ENCODE measurements around the gene FXN.

Gene FXN

GRCh38 chr9:69071059-69071458 lies 35.5 kb downstream of the FXN start:
- H3K27ac Mint-ChIP-seq, result no peak overlapping the region
- H3K36me3 Mint-ChIP-seq, result peaks cover 14% of the 10 kb centered on the region
- H3K4me3 Mint-ChIP-seq, result no peak overlapping the region
- H3K4me1 Mint-ChIP-seq (ENCODE audit: low read depth), result no peaks in the 10 kb centered on the region
- no peaks in the 10 kb centered on the region for H3K9me3 Mint-ChIP-seq (ENCODE audit: low read depth)
- no peaks in the 10 kb centered on the region for H3K27me3 Mint-ChIP-seq

DNA sequence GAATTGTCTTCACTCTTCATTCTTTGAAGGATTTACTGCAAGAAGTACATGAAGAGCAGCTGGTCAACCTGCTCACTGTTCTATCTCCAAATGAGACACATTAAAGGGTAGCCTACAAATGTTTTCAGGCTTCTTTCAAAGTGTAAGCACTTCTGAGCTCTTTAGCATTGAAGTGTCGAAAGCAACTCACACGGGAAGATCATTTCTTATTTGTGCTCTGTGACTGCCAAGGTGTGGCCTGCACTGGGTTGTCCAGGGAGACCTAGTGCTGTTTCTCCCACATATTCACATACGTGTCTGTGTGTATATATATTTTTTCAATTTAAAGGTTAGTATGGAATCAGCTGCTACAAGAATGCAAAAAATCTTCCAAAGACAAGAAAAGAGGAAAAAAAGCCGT lies 37.6 kb downstream of the FXN start:
- Mint-ChIP-seq H3K4me1 (ENCODE audit: low read depth) (no peaks in the 10 kb centered on the region), H3K27ac (no peak overlapping the region), H3K27me3 (no peaks in the 10 kb centered on the region), H3K4me3 (no peak overlapping the region), H3K9me3 (ENCODE audit: low read depth) (no peaks in the 10 kb centered on the region), H3K36me3 (peaks cover 13% of the 10 kb centered on the region)

DNA sequence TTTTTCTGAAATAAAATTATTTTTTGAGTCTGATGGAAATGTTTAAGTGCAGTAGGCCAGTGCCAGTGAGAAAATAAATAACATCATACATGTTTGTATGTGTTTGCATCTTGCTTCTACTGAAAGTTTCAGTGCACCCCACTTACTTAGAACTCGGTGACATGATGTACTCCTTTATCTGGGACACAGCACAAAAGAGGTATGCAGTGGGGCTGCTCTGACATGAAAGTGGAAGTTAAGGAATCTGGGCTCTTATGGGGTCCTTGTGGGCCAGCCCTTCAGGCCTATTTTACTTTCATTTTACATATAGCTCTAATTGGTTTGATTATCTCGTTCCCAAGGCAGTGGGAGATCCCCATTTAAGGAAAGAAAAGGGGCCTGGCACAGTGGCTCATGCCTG lies 39.2 kb downstream of the FXN start:
- no peak overlapping the region for H3K27ac Mint-ChIP-seq
- no peaks in the 10 kb centered on the region for H3K9me3 Mint-ChIP-seq (ENCODE audit: low read depth)
- H3K27me3 Mint-ChIP-seq, result no peaks in the 10 kb centered on the region
- H3K4me1 Mint-ChIP-seq (ENCODE audit: low read depth), result no peaks in the 10 kb centered on the region
- H3K4me3 Mint-ChIP-seq, result no peak overlapping the region
- peaks cover 22% of the 10 kb centered on the region for H3K36me3 Mint-ChIP-seq

DNA sequence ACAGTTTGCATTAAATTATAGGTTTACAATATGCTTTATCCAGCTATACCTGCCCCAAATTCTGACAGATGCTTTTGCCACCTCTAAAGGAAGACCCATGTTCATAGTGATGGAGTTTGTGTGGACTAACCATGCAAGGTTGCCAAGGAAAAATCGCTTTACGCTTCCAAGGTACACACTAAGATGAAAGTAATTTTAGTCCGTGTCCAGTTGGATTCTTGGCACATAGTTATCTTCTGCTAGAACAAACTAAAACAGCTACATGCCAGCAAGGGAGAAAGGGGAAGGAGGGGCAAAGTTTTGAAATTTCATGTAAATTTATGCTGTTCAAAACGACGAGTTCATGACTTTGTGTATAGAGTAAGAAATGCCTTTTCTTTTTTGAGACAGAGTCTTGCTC lies 41.0 kb downstream of the FXN start:
- no peaks in the 10 kb centered on the region for H3K4me1 Mint-ChIP-seq (ENCODE audit: low read depth)
- peaks cover 29% of the 10 kb centered on the region for H3K36me3 Mint-ChIP-seq
- H3K27me3 Mint-ChIP-seq, result no peaks in the 10 kb centered on the region
- H3K27ac Mint-ChIP-seq, result no peak overlapping the region
- no peak overlapping the region for H3K4me3 Mint-ChIP-seq
- no peaks in the 10 kb centered on the region for H3K9me3 Mint-ChIP-seq (ENCODE audit: low read depth)

DNA sequence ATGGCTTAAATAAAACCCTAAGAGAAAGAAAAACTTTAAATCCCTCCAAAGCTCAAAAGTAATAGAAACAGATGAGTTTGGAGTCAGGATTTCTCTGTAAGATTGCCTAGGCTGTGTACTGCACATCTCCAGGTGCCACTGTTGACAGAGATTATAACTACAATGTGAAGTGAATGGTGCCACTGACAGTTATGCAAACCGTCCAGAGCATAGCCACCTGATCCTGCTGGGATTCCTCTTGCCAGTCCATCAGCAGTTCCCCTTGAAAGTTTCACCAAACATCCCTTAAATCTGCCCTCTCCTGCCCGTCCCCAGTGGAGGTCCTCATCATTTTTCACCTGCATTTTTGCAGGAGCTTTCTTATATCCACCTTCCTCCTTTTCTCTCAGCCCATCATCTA lies 42.5 kb downstream of the FXN start:
- no peak overlapping the region for H3K27ac Mint-ChIP-seq
- H3K27me3 Mint-ChIP-seq, result no peaks in the 10 kb centered on the region
- peaks cover 26% of the 10 kb centered on the region for H3K36me3 Mint-ChIP-seq
- no peaks in the 10 kb centered on the region for H3K4me1 Mint-ChIP-seq (ENCODE audit: low read depth)
- no peak overlapping the region for H3K4me3 Mint-ChIP-seq
- no peaks in the 10 kb centered on the region for H3K9me3 Mint-ChIP-seq (ENCODE audit: low read depth)

DNA sequence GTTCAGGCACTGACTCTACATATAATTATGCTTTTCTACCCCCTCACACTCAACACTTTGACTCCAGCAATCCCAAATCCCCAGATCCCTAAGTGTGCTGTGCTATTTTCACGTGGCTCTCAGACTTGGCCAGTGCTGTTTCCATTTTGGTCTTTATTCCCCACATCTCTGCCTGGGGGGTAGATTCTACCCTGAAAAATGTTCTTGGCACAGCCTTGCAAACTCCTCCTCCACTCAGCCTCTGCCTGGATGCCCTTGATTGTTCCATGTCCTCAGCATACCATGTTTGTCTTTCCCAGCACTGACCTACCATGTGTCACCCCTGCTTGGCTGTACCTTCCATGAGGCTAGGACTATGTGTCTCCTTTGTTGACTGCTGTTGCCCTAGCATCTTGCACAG lies 43.0 kb downstream of the FXN start:
- Mint-ChIP-seq H3K4me3 (no peak overlapping the region), H3K27ac (no peak overlapping the region), H3K36me3 (peaks cover 22% of the 10 kb centered on the region), H3K9me3 (ENCODE audit: low read depth) (no peaks in the 10 kb centered on the region), H3K27me3 (no peaks in the 10 kb centered on the region), H3K4me1 (ENCODE audit: low read depth) (no peaks in the 10 kb centered on the region)

DNA sequence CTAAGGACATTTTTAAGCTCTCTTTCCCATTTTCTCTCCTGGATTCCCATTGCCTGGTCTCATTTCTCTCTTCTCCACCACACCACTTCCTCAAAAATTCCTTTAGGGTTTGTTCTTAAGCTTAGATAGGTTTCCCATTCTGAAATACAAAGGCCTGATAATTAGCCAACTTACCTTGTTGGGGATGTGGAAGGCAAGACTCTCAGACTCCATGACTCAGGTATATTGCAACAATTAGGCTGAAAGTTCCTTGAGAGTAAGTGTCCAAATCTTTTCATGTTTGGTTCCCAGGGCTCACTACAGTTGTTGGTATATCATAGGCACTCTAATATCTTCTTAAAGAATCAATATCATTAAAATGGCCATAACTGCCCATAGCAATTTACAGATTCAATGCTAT lies 43.6 kb downstream of the FXN start:
- Mint-ChIP-seq H3K4me1 (ENCODE audit: low read depth) (no peaks in the 10 kb centered on the region), H3K27me3 (no peaks in the 10 kb centered on the region), H3K4me3 (no peak overlapping the region), H3K27ac (no peak overlapping the region), H3K36me3 (peaks cover 22% of the 10 kb centered on the region), H3K9me3 (ENCODE audit: low read depth) (no peaks in the 10 kb centered on the region)

DNA sequence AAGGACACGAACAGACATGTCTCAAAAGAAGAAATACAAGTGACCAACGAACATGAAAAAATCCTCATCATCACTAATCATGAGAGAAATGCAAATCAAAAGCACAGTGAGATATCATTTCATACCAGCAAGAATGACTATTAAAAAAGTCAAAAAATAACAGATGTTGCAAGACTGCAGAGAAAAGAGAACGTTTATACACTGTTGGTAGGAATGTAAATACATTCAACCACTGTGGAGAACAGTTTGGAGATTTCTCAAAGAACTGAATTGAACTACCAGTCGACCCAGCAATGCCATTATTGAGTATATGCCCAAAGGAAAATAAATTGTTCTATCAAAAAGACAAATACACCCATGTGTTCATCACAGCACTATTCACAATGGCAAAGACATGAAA lies 45.7 kb downstream of the FXN start:
- Mint-ChIP-seq H3K36me3 (peaks cover 22% of the 10 kb centered on the region), H3K27me3 (no peaks in the 10 kb centered on the region), H3K27ac (no peak overlapping the region), H3K9me3 (ENCODE audit: low read depth) (no peaks in the 10 kb centered on the region), H3K4me1 (ENCODE audit: low read depth) (no peaks in the 10 kb centered on the region), H3K4me3 (no peak overlapping the region)

DNA sequence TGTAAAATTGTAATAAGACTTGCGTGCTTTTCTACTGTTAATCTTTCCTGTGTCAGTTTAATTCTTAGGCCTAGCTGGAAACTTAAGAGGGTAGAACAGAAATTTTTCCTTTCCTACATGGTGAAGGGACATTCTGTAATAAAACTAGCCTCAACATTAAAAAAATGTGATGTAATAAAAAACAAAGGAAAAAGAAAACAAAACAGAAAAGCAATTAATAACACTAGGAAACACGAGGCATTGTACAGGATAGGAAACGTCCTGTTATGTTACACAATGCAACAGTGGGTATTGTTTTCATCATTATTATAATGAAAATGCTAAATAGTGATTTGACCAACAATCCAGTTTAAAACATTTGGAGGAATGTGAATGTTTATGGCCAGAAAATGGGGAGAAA lies 47.8 kb downstream of the FXN start:
- Mint-ChIP-seq H3K27ac (no peak overlapping the region), H3K9me3 (ENCODE audit: low read depth) (no peaks in the 10 kb centered on the region), H3K27me3 (no peaks in the 10 kb centered on the region), H3K4me1 (ENCODE audit: low read depth) (no peaks in the 10 kb centered on the region), H3K4me3 (no peak overlapping the region), H3K36me3 (peaks cover 14% of the 10 kb centered on the region)

GRCh38 chr9:69085569-69086283 lies 50.2 kb downstream of the FXN start:
- peaks cover 3% of the 10 kb centered on the region for H3K36me3 Mint-ChIP-seq
- no peaks in the 10 kb centered on the region for H3K27me3 Mint-ChIP-seq
- H3K27ac Mint-ChIP-seq, result no peak overlapping the region
- H3K4me3 Mint-ChIP-seq, result no peak overlapping the region
- H3K4me1 Mint-ChIP-seq (ENCODE audit: low read depth), result no peaks in the 10 kb centered on the region
- H3K9me3 Mint-ChIP-seq (ENCODE audit: low read depth), result no peaks in the 10 kb centered on the region

DNA sequence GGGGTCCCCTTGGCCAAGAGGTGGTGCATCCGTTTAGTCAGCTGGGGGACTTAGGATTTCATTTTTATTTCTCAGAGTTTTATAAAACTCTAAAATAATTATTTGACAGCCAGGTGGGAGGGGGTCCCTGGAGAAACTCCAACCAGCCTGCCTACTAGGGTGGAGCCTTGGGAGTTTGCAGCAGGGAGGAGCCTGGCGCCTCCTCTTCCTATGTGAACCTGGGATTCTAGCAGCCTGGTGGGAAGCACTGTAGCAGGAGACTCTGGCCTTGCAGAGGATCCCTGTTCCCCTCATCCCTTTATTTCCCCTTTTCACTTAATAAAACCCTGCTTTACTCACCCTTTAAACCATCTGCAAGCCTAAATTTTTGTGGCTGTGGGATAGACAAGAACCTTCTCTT lies 50.8 kb downstream of the FXN start:
- H3K36me3 Mint-ChIP-seq, result no peaks in the 10 kb centered on the region
- no peaks in the 10 kb centered on the region for H3K4me1 Mint-ChIP-seq (ENCODE audit: low read depth)
- H3K27ac Mint-ChIP-seq, result no peak overlapping the region
- no peak overlapping the region for H3K4me3 Mint-ChIP-seq
- no peaks in the 10 kb centered on the region for H3K27me3 Mint-ChIP-seq
- H3K9me3 Mint-ChIP-seq (ENCODE audit: low read depth), result no peaks in the 10 kb centered on the region

GRCh38 chr9:69086769-69087168 lies 51.2 kb downstream of the FXN start:
- Mint-ChIP-seq H3K4me3 (no peak overlapping the region), H3K36me3 (no peaks in the 10 kb centered on the region), H3K27ac (no peak overlapping the region), H3K4me1 (ENCODE audit: low read depth) (no peaks in the 10 kb centered on the region), H3K9me3 (ENCODE audit: low read depth) (no peaks in the 10 kb centered on the region), H3K27me3 (no peaks in the 10 kb centered on the region)

- no peak overlapping the region for H3K4me3 Mint-ChIP-seq
- no peaks in the 10 kb centered on the region for H3K27me3 Mint-ChIP-seq
- no peaks in the 10 kb centered on the region for H3K36me3 Mint-ChIP-seq
- H3K4me1 Mint-ChIP-seq (ENCODE audit: low read depth), result no peaks in the 10 kb centered on the region
- H3K9me3 Mint-ChIP-seq (ENCODE audit: low read depth), result no peaks in the 10 kb centered on the region
- no peak overlapping the region for H3K27ac Mint-ChIP-seq
Measured at GRCh38 chr9:69089082-69089481, 53.5 kb downstream of the FXN start.

DNA sequence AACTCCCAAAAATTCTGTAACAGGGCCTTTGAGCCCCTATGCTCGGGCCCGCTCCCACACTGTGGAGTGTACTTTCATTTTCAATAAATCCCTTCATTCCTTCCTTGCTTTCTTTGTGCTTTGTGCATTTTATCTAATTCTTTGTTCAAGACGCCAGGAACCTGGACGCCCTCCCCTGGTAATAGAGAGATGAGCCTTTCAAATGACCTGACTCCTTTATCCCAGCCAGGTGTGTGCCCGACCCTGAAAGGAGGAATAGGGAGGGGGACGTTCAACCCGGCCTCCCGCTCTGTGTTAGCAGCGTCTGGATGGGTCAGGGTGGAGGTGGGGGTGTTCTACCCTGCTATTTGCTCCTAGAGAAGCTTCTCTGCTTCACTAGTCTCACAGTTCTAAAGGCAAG lies 53.9 kb downstream of the FXN start:
- H3K4me3 Mint-ChIP-seq, result no peak overlapping the region
- H3K4me1 Mint-ChIP-seq (ENCODE audit: low read depth), result no peaks in the 10 kb centered on the region
- no peaks in the 10 kb centered on the region for H3K36me3 Mint-ChIP-seq
- no peak overlapping the region for H3K27ac Mint-ChIP-seq
- H3K27me3 Mint-ChIP-seq, result no peaks in the 10 kb centered on the region
- H3K9me3 Mint-ChIP-seq (ENCODE audit: low read depth), result no peaks in the 10 kb centered on the region

DNA sequence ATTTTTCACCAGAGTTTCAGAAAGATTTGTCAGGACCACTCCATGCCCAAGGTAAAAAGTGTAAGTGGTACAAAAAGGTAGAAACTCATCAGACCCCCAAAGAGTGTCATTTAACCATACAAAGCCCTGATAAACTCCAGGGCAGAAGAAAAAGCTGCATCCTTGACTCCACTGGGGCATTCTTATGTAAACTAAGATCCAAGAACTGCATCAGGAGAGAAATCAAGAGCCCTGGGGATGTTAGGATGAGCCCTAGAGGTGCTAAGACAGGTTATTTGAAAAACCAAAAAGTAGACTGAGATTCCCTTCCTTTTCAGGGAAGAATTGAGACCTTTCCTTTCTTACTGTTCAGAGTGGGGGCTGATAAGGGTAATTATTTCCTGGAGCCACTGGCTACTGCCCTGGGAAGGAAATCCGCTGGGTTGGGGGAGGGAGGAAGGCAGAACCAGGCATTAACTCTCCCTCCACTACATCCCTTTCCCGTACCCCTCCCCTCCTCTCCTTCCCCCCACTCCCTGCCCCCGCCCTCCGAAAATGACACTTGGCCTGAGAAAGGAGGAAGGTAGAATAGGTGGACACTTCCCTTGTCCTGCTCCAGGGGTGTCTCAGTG lies 54.7 kb downstream of the FXN start:
- H3K4me1 Mint-ChIP-seq (ENCODE audit: low read depth), result no peaks in the 10 kb centered on the region
- no peaks in the 10 kb centered on the region for H3K27me3 Mint-ChIP-seq
- H3K36me3 Mint-ChIP-seq, result no peaks in the 10 kb centered on the region
- H3K27ac Mint-ChIP-seq, result no peak overlapping the region
- H3K9me3 Mint-ChIP-seq (ENCODE audit: low read depth), result no peaks in the 10 kb centered on the region
- no peak overlapping the region for H3K4me3 Mint-ChIP-seq

GRCh38 chr9:69090946-69091345 lies 55.4 kb downstream of the FXN start:
- H3K9me3 Mint-ChIP-seq (ENCODE audit: low read depth), result no peaks in the 10 kb centered on the region
- no peaks in the 10 kb centered on the region for H3K4me1 Mint-ChIP-seq (ENCODE audit: low read depth)
- H3K27ac Mint-ChIP-seq, result no peak overlapping the region
- no peaks in the 10 kb centered on the region for H3K36me3 Mint-ChIP-seq
- no peaks in the 10 kb centered on the region for H3K27me3 Mint-ChIP-seq
- H3K4me3 Mint-ChIP-seq, result no peak overlapping the region

Measured in activated naive CD8-positive, alpha-beta T cell (primary cell).